ENCODE data around the gene DNASE1L3.
"Not testable (repeated sequence)": the region's sequence is repeated elsewhere in the genome, so short reads cannot be mapped to it uniquely, and the experiment has no call there.

Gene DNASE1L3

GRCh38 chr3:58201451-58201850, 9.3 kb downstream of the DNASE1L3 start:
- not testable (repeated sequence) for DNase-seq (ENCODE audit: low spot score)

GRCh38 chr3:58200846-58201355, 9.9 kb downstream of the DNASE1L3 start:
- no peak for DNase-seq (ENCODE audit: low spot score)

DNA sequence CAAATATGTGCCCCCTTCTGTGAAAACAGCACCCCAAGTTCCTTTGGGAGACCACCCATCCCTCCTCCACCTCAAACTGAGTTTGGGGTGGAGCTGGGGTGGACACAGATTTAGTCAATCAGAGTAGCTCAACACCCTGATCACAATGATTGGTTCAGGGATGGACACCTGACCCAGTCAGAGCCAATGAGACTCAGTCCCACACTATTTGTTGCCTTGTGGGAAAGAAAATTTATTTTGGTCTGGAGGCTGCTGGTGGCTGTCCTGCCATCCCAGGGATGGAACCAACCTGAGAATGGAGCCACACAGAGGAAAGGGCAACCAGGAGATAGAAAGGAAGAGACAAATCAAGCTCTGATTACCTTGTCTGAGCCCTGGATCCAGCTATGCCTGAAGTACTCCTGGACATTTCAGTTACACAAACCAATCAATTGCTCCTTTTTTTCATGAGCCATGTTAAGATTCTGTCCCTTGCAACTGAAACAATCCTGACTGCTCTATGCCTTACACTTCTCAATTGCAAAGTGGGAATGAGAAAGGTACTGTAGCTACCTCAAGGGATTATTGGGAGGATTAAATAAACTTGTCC, 10.6 kb downstream of the DNASE1L3 start:
- no peak for DNase-seq (ENCODE audit: low spot score)

GRCh38 chr3:58198804-58199203, 12.0 kb downstream of the DNASE1L3 start:
- DNase-seq (ENCODE audit: low spot score), result no peak

- no peak for DNase-seq (ENCODE audit: low spot score)
Measured at GRCh38 chr3:58198362-58198761, 12.4 kb downstream of the DNASE1L3 start.

GRCh38 chr3:58197588-58197987, 13.2 kb downstream of the DNASE1L3 start:
- no peak for DNase-seq (ENCODE audit: low spot score)

- DNase-seq (ENCODE audit: low spot score), result no peak
Measured at GRCh38 chr3:58193682-58194407, 16.9 kb downstream of the DNASE1L3 start.

DNA sequence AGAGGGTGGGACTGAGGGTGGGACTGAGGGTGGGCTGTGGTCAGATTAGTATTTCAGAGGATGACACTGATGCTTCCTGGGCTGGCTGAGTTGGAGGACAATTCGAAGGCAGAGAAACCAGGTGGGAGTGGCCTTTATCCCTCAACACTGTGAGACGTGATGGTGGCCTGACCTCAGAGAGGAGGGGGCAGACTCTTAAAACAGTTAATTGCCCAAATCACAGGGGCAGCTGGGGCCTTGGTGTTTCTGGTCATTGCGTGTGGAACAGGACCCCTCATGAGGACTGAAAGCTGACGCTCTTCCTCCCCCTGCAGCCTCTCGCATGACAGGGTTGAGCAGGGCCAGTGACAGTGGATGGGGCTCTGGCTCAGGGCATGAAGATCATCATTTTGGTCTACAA, 18.7 kb downstream of the DNASE1L3 start:
- no peak for DNase-seq (ENCODE audit: low spot score)

GRCh38 chr3:58191361-58191991, 19.3 kb downstream of the DNASE1L3 start:
- no peak for DNase-seq (ENCODE audit: low spot score)

DNA sequence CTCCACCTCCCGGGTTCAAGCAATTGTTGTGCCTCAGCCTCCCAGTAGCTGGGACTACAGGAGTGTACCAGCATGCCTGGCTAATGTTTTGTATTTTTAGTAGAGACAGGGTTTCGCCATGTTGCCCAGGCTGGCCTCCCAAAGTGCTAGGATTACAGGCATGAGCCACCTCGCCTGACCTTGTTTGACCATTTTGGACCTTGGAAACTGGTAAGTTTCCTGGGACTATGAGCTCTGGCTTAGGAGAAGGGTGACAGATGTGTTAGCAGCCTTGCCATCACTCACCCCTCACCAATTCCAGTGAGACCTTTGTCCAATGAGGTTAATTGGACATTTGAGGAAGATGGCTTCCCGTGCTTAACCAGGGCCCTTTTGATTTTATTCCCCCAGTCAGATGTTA, 19.9 kb downstream of the DNASE1L3 start:
- DNase-seq (ENCODE audit: low spot score), result no peak

- DNase-seq (ENCODE audit: low spot score), result no peak
Measured at GRCh38 chr3:58190291-58190690, 20.5 kb downstream of the DNASE1L3 start.

GRCh38 chr3:58189691-58190090, 21.1 kb downstream of the DNASE1L3 start:
- no peak for DNase-seq (ENCODE audit: low spot score)

DNA sequence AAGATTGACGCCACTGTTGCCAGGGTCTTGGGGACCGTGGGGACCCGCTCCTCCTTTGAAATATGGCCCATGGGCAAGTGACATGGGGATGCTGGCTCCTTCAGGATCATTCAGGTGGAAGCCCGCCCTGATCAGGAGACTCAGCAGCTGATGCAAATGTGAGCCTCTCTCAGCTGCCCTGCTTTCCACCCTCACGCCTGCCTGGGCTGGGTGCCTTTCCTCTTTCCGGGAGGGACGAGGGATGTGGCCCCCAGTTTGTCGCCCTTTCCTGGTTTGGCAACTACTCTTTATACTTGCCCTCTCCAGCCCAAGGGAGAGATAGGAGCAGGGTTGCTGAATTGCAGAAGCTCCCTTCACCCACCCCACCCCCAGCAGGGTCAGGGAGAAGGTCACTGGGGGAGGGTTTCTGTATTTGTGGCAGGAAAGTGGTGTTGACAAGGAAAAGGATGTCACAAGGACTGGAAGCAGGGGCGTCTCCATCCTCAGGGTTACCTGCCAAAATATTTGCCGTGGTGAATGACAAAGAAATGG, 21.8 kb downstream of the DNASE1L3 start:
- DNase-seq (ENCODE audit: low spot score), result no peak

DNA sequence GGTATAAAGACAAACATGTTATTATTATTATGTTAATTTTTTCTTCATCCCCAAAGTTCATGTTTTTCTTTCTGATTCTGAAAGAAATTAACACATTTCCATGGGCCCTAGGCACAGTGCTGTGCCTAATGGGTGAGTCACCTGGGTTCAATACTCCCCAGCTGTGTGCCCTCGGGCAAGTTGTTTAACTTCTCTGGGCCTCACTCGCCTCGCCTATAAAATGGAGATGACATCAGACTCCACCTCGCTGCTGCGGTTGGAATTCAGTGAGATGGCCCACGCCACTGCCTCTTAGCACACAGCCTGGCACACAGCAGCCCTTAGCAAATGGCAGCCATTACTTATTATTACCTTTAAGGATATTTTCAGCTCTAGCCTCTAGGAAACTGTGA, 22.6 kb downstream of the DNASE1L3 start:
- DNase-seq (ENCODE audit: low spot score), result no peak

GRCh38 chr3:58184982-58185360, 25.8 kb downstream of the DNASE1L3 start:
- no peak for DNase-seq (ENCODE audit: low spot score)

GRCh38 chr3:58184309-58184981, 26.3 kb downstream of the DNASE1L3 start:
- DNase-seq (ENCODE audit: low spot score), result no peak

GRCh38 chr3:58183891-58184290, 26.9 kb downstream of the DNASE1L3 start:
- no peak for DNase-seq (ENCODE audit: low spot score)

GRCh38 chr3:58183221-58183620, 27.6 kb downstream of the DNASE1L3 start:
- DNase-seq (ENCODE audit: low spot score), result no peak

GRCh38 chr3:58180940-58181587, 29.7 kb downstream of the DNASE1L3 start:
- no peak for DNase-seq (ENCODE audit: low spot score)

GRCh38 chr3:58180099-58180880, 30.5 kb downstream of the DNASE1L3 start:
- DNase-seq (ENCODE audit: low spot score), result no peak

Data from GM03348 (cell line).